ENCODE results near the gene GPR15.

- TF ChIP-seq CTCF (IDR thresholded peaks at IDR 0.05) (no peak), POLR2A (IDR thresholded peaks at IDR 0.05) (no peak), POLR2AphosphoS5 (IDR thresholded peaks at IDR 0.05) (no peak), EP300 (IDR thresholded peaks at IDR 0.05) (no peak)
Observed at GRCh38 chr3:98545940-98546339, 14.2 kb downstream of the GPR15 start.
